Loucy (cell line): ENCODE measurements around the gene MOCS2.

Experiments
- H2AFZ ChIP-seq: fragments of 200-600 bp; sonication (generic); 2 replicates; pipeline ENCODE4 v1.6.0; 2016; ENCODE audit warnings: antibody characterized with exemption, mild to moderate bottlenecking, low read length, moderate library complexity
- H3F3A ChIP-seq: fragments of 200-600 bp; 2 replicates; pipeline ENCODE4 v1.6.0; 2016; ENCODE audit warnings: antibody characterized with exemption, low read depth, mild to moderate bottlenecking
- H3K27me3 ChIP-seq: fragments of 200-600 bp; sonication (generic); 2 replicates; pipeline ENCODE4 v1.6.1; 2014; ENCODE audit warnings: low read length, mild to moderate bottlenecking; ENCODE audit not compliant: insufficient read depth, poor library complexity, severe bottlenecking
- H3K36me3 ChIP-seq: fragments of 200-600 bp; sonication (generic); 2 replicates; pipeline ENCODE4 v1.6.1; 2016; ENCODE audit warnings: low read length; ENCODE audit not compliant: insufficient read depth
- H3K4me1 ChIP-seq: fragments of 200-600 bp; sonication (generic); 2 replicates; pipeline ENCODE4 v1.5.1; 2014; ENCODE audit warnings: low read length, mild to moderate bottlenecking; ENCODE audit not compliant: insufficient read depth, poor library complexity, severe bottlenecking
- H3K4me2 ChIP-seq: fragments of 200-600 bp; sonication (generic); 2 replicates; pipeline ENCODE4 v1.6.0; 2014; ENCODE audit warnings: antibody characterized with exemption, low read length, low read depth, mild to moderate bottlenecking; ENCODE audit not compliant: poor library complexity, severe bottlenecking
- H3K4me3 ChIP-seq: fragments of 200-600 bp; sonication (generic); 2 replicates; pipeline ENCODE4 v1.5.1; 2014; ENCODE audit warnings: low read length, mild to moderate bottlenecking, mixed read lengths; ENCODE audit not compliant: poor library complexity, severe bottlenecking
- H3K79me2 ChIP-seq: fragments of 200-600 bp; sonication (generic); 2 replicates; pipeline ENCODE4 v1.6.1; 2014; ENCODE audit warnings: low read length; ENCODE audit not compliant: insufficient read depth
- H3K9ac ChIP-seq: fragments of 200-600 bp; sonication (generic); 2 replicates; pipeline ENCODE4 v1.6.0; 2014; ENCODE audit warnings: mild to moderate bottlenecking, low read depth, low read length, moderate library complexity; ENCODE audit not compliant: poor library complexity, severe bottlenecking
- H3K9me2 ChIP-seq: fragments of 200-600 bp; sonication (generic); replicated peaks from 2 replicates; pipeline ENCODE4 v1.6.1; 2016; ENCODE audit warnings: low read depth, low read length, mixed read lengths
- H3K9me3 ChIP-seq: fragments of 200-600 bp; sonication (generic); 2 replicates; pipeline ENCODE4 v1.6.1; 2014; ENCODE audit warnings: mild to moderate bottlenecking, antibody characterized with exemption, low read length, low read depth; ENCODE audit not compliant: insufficient read depth
- H4K20me1 ChIP-seq: fragments of 200-600 bp; sonication (generic); 2 replicates; pipeline ENCODE4 v1.6.0; 2014; ENCODE audit warnings: antibody characterized with exemption, low read length, mild to moderate bottlenecking; ENCODE audit not compliant: insufficient read depth, poor library complexity, severe bottlenecking
- EZH2phosphoT487 ChIP-seq: fragments of 200-600 bp; IDR thresholded peaks from 2 replicates; pipeline ENCODE4 v1.6.1; 2018; ENCODE audit warnings: antibody characterized with exemption, mild to moderate bottlenecking, moderate library complexity, borderline replicate concordance
- TF ChIP-seq, protein P1 (sequence below): fragments of 200-600 bp; sonication (generic); conservative IDR thresholded peaks from 2 replicates; pipeline ENCODE4 v1.5.1; 2014; ENCODE audit warnings: mild to moderate bottlenecking, antibody characterized with exemption, low read length

The MOCS2 gene

DNA sequence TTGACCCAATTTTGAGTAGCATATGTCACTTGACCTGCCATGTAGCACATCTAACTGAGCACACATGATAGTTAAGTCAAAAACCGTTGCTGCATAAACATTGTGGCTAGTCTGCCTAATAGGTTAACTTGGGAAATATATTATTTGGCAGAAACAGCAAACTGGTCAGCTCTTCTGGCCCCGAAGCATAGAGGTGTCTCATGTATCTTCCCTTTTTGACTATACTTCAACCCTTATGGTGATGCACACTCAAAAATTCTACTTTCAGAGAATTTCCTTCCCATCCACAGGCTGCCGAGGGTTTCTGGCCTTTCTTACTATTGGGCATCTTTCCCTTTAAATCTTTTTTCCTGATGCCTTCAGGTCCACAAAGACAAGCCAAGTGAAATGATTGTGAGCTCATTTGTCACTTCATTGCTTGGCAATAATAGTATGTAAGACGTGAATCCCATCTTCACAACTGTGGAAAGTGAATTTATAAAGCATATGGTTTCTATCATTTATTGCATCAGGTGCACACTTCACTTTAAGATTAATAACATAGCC is 41.2 kb downstream of the MOCS2 start:
- no peak for TF ChIP-seq EZH2phosphoT487
- TF ChIP-seq, protein P1, sequence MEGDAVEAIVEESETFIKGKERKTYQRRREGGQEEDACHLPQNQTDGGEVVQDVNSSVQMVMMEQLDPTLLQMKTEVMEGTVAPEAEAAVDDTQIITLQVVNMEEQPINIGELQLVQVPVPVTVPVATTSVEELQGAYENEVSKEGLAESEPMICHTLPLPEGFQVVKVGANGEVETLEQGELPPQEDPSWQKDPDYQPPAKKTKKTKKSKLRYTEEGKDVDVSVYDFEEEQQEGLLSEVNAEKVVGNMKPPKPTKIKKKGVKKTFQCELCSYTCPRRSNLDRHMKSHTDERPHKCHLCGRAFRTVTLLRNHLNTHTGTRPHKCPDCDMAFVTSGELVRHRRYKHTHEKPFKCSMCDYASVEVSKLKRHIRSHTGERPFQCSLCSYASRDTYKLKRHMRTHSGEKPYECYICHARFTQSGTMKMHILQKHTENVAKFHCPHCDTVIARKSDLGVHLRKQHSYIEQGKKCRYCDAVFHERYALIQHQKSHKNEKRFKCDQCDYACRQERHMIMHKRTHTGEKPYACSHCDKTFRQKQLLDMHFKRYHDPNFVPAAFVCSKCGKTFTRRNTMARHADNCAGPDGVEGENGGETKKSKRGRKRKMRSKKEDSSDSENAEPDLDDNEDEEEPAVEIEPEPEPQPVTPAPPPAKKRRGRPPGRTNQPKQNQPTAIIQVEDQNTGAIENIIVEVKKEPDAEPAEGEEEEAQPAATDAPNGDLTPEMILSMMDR = no peak
- no peaks in the 10 kb centered on the region for H3K9me3 ChIP-seq
- no peaks in the 10 kb centered on the region for H3K4me1 ChIP-seq
- no peak overlapping the region for H3K9ac ChIP-seq
- H4K20me1 ChIP-seq = no peaks in the 10 kb centered on the region
- H2AFZ ChIP-seq = no peak overlapping the region
- H3K79me2 ChIP-seq = no peaks in the 10 kb centered on the region
- H3K9me2 ChIP-seq = no peaks in the 10 kb centered on the region
- no peak overlapping the region for H3K4me2 ChIP-seq
- no peaks in the 10 kb centered on the region for H3K27me3 ChIP-seq
- no peak overlapping the region for H3K4me3 ChIP-seq
- H3K36me3 ChIP-seq = no peaks in the 10 kb centered on the region; the same call in 1 of the 2 replicates
- H3F3A ChIP-seq = no peaks in the 10 kb centered on the region

DNA sequence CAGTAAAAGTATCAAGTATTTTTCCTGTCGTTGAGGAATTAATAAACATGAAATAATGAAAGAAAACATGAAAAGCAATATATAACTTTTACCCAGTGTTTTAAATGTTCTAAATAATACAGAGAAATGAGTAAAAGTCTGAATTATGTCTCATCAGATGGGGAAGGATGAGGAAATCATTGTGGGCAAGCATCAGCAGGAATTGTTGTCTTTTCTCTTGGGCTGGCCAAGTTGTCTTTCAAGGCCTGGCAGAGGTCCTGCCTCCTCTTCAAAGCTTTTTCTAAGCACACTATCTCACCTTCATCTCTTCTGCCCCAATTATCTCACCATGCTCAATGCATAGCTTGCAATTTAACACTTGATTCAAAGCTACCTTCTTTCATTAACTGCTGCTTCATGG is 41.9 kb downstream of the MOCS2 start:
- no peak overlapping the region for H3K4me2 ChIP-seq
- H3F3A ChIP-seq = no peaks in the 10 kb centered on the region
- TF ChIP-seq EZH2phosphoT487 = no peak
- TF ChIP-seq, protein P1 = no peak
- no peaks in the 10 kb centered on the region for H3K9me2 ChIP-seq
- no peak overlapping the region for H3K9ac ChIP-seq
- no peaks in the 10 kb centered on the region for H3K9me3 ChIP-seq
- no peaks in the 10 kb centered on the region for H3K4me1 ChIP-seq
- H3K36me3 ChIP-seq = no peaks in the 10 kb centered on the region; the same call in 1 of the 2 replicates
- H3K27me3 ChIP-seq = no peaks in the 10 kb centered on the region
- H2AFZ ChIP-seq = no peak overlapping the region
- H4K20me1 ChIP-seq = no peaks in the 10 kb centered on the region
- H3K4me3 ChIP-seq = no peak overlapping the region
- H3K79me2 ChIP-seq = no peaks in the 10 kb centered on the region

DNA sequence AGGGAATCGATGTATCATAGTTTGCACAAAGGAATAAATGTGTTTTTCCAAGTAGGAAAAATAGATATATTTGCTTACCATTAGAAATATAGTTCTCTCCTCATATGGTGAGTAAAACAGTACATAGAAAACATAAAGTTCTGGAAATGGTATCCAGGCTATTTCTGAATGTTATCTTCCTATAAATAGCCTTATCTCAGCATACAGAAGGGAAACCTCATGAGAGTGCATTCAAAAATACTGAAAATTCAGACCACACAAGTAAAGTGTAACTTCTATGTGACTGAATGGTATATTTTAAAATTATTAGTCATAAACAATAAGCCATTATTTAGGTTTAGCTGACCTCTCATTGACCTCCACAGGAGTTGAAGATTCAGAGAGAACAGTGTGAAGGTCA is 43.5 kb downstream of the MOCS2 start:
- Histone ChIP-seq H2AFZ (no peak overlapping the region), H3F3A (no peaks in the 10 kb centered on the region), H3K9me2 (no peaks in the 10 kb centered on the region), H4K20me1 (no peaks in the 10 kb centered on the region), H3K4me2 (no peak overlapping the region), H3K9ac (no peak overlapping the region), H3K36me3 (no peaks in the 10 kb centered on the region; the same call in 1 of the 2 replicates), H3K27me3 (no peaks in the 10 kb centered on the region), H3K9me3 (no peaks in the 10 kb centered on the region), H3K79me2 (no peaks in the 10 kb centered on the region), H3K4me1 (peaks cover 6% of the 10 kb centered on the region), H3K4me3 (no peak overlapping the region)
- TF ChIP-seq EZH2phosphoT487 = no peak
- TF ChIP-seq, protein P1 = no peak
